Neural cell (in vitro differentiated cells): ENCODE results near the gene TRIM66.

Experiments used
- EP300 ChIP-seq: fragments of 450-650 bp; conservative IDR thresholded peaks from 2 replicates; pipeline ENCODE4 v1.6.1; 2014; ENCODE audit warnings: antibody characterized with exemption, mild to moderate bottlenecking, moderate library complexity; ENCODE audit not compliant: poor library complexity, severe bottlenecking
- TF ChIP-seq, protein P1 (sequence below): IDR thresholded peaks from 2 replicates; pipeline ENCODE4 v1.6.1; 2012; ENCODE audit warnings: borderline replicate concordance
- TF ChIP-seq, protein P2 (sequence below): fragments of 450-650 bp; IDR thresholded peaks from 2 replicates; pipeline ENCODE4 v1.5.1; 2014; ENCODE audit warnings: antibody characterized with exemption, mild to moderate bottlenecking, moderate library complexity; ENCODE audit not compliant: poor library complexity, severe bottlenecking

DNA sequence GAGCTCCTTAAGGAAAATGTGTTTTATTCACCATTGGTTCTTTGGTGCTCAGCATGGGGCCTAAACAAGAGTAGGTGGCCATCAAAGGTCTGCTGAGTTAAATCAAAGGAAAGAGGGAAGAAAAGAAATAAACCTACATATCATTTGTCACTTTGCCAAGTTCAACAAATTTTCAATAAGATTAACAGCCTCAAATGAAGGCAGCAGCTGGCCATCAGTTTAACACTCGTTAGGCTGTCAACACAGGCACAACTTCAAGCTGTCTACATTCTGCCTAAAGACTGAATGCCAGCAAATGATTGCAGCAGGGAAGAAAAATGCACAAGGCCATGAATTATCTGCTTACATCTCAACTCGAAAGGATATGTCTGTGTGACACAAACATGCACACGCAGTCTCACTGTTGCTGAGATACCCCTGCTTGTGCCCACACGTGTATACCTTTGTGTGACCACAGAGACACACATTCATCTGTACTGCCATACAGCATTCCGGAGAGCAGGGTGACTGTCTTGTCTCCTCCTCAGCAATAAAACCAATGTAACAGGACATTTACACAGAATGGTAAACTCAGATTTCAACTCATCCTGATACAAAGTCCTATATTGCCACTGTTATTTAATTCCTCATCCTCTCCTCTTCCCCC, 40.1 kb downstream of the TRIM66 start:
- no peak for TF ChIP-seq EP300
- TF ChIP-seq, protein P1, sequence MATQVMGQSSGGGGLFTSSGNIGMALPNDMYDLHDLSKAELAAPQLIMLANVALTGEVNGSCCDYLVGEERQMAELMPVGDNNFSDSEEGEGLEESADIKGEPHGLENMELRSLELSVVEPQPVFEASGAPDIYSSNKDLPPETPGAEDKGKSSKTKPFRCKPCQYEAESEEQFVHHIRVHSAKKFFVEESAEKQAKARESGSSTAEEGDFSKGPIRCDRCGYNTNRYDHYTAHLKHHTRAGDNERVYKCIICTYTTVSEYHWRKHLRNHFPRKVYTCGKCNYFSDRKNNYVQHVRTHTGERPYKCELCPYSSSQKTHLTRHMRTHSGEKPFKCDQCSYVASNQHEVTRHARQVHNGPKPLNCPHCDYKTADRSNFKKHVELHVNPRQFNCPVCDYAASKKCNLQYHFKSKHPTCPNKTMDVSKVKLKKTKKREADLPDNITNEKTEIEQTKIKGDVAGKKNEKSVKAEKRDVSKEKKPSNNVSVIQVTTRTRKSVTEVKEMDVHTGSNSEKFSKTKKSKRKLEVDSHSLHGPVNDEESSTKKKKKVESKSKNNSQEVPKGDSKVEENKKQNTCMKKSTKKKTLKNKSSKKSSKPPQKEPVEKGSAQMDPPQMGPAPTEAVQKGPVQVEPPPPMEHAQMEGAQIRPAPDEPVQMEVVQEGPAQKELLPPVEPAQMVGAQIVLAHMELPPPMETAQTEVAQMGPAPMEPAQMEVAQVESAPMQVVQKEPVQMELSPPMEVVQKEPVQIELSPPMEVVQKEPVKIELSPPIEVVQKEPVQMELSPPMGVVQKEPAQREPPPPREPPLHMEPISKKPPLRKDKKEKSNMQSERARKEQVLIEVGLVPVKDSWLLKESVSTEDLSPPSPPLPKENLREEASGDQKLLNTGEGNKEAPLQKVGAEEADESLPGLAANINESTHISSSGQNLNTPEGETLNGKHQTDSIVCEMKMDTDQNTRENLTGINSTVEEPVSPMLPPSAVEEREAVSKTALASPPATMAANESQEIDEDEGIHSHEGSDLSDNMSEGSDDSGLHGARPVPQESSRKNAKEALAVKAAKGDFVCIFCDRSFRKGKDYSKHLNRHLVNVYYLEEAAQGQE, result no peak
- TF ChIP-seq, protein P2, sequence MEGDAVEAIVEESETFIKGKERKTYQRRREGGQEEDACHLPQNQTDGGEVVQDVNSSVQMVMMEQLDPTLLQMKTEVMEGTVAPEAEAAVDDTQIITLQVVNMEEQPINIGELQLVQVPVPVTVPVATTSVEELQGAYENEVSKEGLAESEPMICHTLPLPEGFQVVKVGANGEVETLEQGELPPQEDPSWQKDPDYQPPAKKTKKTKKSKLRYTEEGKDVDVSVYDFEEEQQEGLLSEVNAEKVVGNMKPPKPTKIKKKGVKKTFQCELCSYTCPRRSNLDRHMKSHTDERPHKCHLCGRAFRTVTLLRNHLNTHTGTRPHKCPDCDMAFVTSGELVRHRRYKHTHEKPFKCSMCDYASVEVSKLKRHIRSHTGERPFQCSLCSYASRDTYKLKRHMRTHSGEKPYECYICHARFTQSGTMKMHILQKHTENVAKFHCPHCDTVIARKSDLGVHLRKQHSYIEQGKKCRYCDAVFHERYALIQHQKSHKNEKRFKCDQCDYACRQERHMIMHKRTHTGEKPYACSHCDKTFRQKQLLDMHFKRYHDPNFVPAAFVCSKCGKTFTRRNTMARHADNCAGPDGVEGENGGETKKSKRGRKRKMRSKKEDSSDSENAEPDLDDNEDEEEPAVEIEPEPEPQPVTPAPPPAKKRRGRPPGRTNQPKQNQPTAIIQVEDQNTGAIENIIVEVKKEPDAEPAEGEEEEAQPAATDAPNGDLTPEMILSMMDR, result no peak
